Spleen (tissue), 11 donors: ENCODE measurements around the gene ZDHHC9. TPM values are rescaled to one million over a fixed set of nuclear protein-coding genes. Genes with fewer than 3 reads are reported as not detected.
"Not testable (repeated sequence)": the region's sequence is repeated elsewhere in the genome, so short reads cannot be mapped to it uniquely, and the experiment has no call there.

ENCODE experiments used
- DNase-seq: peaks from one replicate; pipeline ENCODE4 v3.0.0-alpha.2; 2020
- H3K27ac ChIP-seq, 8 donors: fragments of 200-600 bp; sonication (generic) in 7 of 8; 1 replicate in 4 of 8; 2 replicates in 4 of 8; pipeline versions ENCODE4 v1.5.0 to v1.8.0; 2016 to 2021; ENCODE audit warnings: inconsistent platforms in 4 of 8, mild to moderate bottlenecking in 4 of 8, moderate library complexity in 1 of 8
- H3K27me3 ChIP-seq, 7 donors: fragments of 200-600 bp; sonication (generic) in 6 of 7; replicated peaks in 1 of 7; 1 replicate in 4 of 7; 2 replicates in 3 of 7; pipeline versions ENCODE4 v1.5.0 to v1.8.0; 2016 to 2021; ENCODE audit warnings: inconsistent platforms in 3 of 7, mild to moderate bottlenecking in 1 of 7
- H3K36me3 ChIP-seq, 6 donors: fragments of 200-600 bp; sonication (generic) in 5 of 6; 1 replicate in 4 of 6; 2 replicates in 2 of 6; pipeline versions ENCODE4 v1.5.0 to v1.8.0; 2016 to 2021; ENCODE audit warnings: inconsistent platforms in 2 of 6
- H3K4me1 ChIP-seq, 6 donors: fragments of 200-600 bp; sonication (generic) in 5 of 6; 1 replicate in 3 of 6; 2 replicates in 3 of 6; pipeline versions ENCODE4 v1.5.0 to v1.8.0; 2016 to 2021; ENCODE audit warnings: inconsistent platforms in 3 of 6
- H3K4me3 ChIP-seq, 8 donors: fragments of 200-600 bp; sonication (generic) in 7 of 8; 1 replicate in 4 of 8; 2 replicates in 4 of 8; pipeline versions ENCODE4 v1.5.0 to v1.8.0; 2016 to 2021; ENCODE audit warnings: inconsistent platforms in 4 of 8, mild to moderate bottlenecking in 4 of 8, moderate library complexity in 2 of 8
- H3K9me3 ChIP-seq, 8 donors: fragments of 200-600 bp; sonication (generic) in 7 of 8; 1 replicate in 4 of 8; 2 replicates in 4 of 8; pipeline versions ENCODE4 v1.5.0 to v1.8.0; 2016 to 2021; ENCODE audit warnings: inconsistent platforms in 4 of 8
- CTCF ChIP-seq, 11 experiments: fragments of 200-600 bp in 7 of 11; fragments of 450-650 bp in 4 of 11; sonication (generic) in 4 of 11; IDR thresholded peaks in 8 of 11; conservative IDR thresholded peaks in 3 of 11; 1 replicate in 7 of 11; 2 replicates in 4 of 11; pipeline versions ENCODE4 v1.4.0 to v1.8.0; 2016 to 2021; ENCODE audit warnings: antibody characterized with exemption in 11 of 11, inconsistent platforms in 4 of 11, mild to moderate bottlenecking in 1 of 11
- POLR2A ChIP-seq, 3 donors: fragments of 450-650 bp; IDR thresholded peaks; one replicate each; pipeline ENCODE4 v1.5.1; 2017; ENCODE audit warnings: antibody characterized with exemption in 3 of 3, mild to moderate bottlenecking in 1 of 3
- POLR2AphosphoS5 ChIP-seq, 3 donors: sonication (generic); formaldehyde crosslinking; IDR thresholded peaks; one replicate each; pipeline ENCODE4 v1.5.1; 2017; ENCODE audit warnings: antibody characterized with exemption in 3 of 3
- WGBS, 5 donors: extraction: QIAGEN DNeasy Blood & Tissue Kit in 3 of 5; methylation state at CpG; one replicate each; pipeline versions ENCODE4 v1.1.5 to v1.1.7; 2013 to 2018; 5-methylcytosine and 5-hydroxymethylcytosine counted together
- intact Hi-C: fragments of 100-400 bp; cut with DNase I; formaldehyde crosslinking; loops from one replicate; pipeline ENCODE4 v1.15.0; 2023; ENCODE audit warnings: low total_unique reads
- polyA plus RNA-seq, 3 donors: library from polyadenylated mRNA; stranded (reverse); fragments of 200-250 nt; gene quantifications; one replicate each; pipeline ENCODE4 v1.2.1, GENCODE V29; 2013
- total RNA-seq, 7 donors: library from RNA; depleted of rRNA in 3 of 7; stranded (reverse); fragments of >200 nt in 3 of 7; fragmentation: NEBNext Ultra II Directional in 4 of 7; extraction: Animal tissue kit (Norgen Biotek cat#: 25700) in 4 of 7; gene quantifications; one replicate each; pipeline versions ENCODE4 v1.1.0 to v1.2.1, GENCODE V29; 2016 to 2021
- donor health status: healthy with polysubstance abuse.
- donor health status: DM: no; HTN: no; CAD: no; lungs with moderate emphysema.
- donor health status: DM: no; HTN: no; CAD: no.
- donor health status: Bipolar disorder and iron deficiency.
- donor health status: healthy.
- donor health status: DM: no; HTN: no; CAD: no.
- donor health status: DM: yes; HTN: yes; CAD: no.

ZDHHC9 gene
- total and polyA plus RNA-seq, 10 donors: 1.2 to 9.2 (median 5.2) TPM

DNA sequence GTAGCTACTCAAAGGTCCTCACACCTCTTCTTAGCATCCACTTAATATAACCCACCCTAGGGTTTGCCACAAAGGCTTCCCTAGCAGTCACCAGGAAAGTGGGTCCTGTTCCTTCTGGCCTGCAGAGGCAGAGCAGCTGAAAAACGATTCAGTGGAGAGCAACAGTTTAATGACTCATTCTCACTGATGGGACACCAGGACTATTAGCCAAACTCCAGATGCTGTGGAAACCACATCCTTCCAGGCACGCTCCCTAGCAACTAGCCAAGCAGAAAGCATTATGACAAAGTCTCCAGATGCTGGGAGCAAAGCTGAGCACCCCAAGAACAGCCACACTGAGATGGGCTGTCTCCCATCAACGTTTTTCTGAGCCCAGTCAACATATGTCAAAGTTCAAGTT lies 32.0 kb upstream of the ZDHHC9 start:
- TF ChIP-seq CTCF (IDR thresholded peaks at IDR 0.05 in 8 of 11, conservative IDR thresholded peaks at IDR 0.05 in 3 of 11): no peak
- TF ChIP-seq POLR2AphosphoS5 (IDR thresholded peaks at IDR 0.05): no peak
- no peak for TF ChIP-seq POLR2A (IDR thresholded peaks at IDR 0.05)
- peaks cover 0 to 7% (median 0%) of the 10 kb centered on the region in 7 donors for H3K27me3 ChIP-seq
- H3K36me3 ChIP-seq: no peaks in the 10 kb centered on the region
- intact Hi-C loops: no loop called here
- 24 to 48% (median 32%) methylated on average over 2 to 3 of the region's 3 CpGs for WGBS, 5 donors
- H3K9me3 ChIP-seq: no peaks in the 10 kb centered on the region
- H3K4me3 ChIP-seq: no peak overlapping the region
- no peaks in the 10 kb centered on the region for H3K4me1 ChIP-seq
- DNase-seq: no peak
- H3K27ac ChIP-seq: no peak overlapping the region

GRCh38 chrX:129872524-129872923 lies 28.8 kb upstream of the ZDHHC9 start:
- Histone ChIP-seq H3K27ac (no peak overlapping the region), H3K27me3 (peaks cover 0 to 5% (median 0%) of the 10 kb centered on the region in 7 donors), H3K9me3 (no peaks in the 10 kb centered on the region), H3K4me3 (no peak overlapping the region), H3K36me3 (no peaks in the 10 kb centered on the region), H3K4me1 (no peaks in the 10 kb centered on the region)
- TF ChIP-seq CTCF (IDR thresholded peaks at IDR 0.05 in 8 of 11, conservative IDR thresholded peaks at IDR 0.05 in 3 of 11): no peak
- no peak for TF ChIP-seq POLR2A (IDR thresholded peaks at IDR 0.05)
- no peak for TF ChIP-seq POLR2AphosphoS5 (IDR thresholded peaks at IDR 0.05)
- 46 to 86% (median 83%) methylated on average over 1 to 2 of the region's 2 CpGs; no CpG with 5 or more reads in 1 of the 5 donors for WGBS, 5 donors
- intact Hi-C loops: no loop called here
- DNase-seq: no peak

GRCh38 chrX:129866321-129866720 lies 22.6 kb upstream of the ZDHHC9 start:
- 65 to 78% (median 70%) methylated on average over 3 of the region's 3 CpGs for WGBS, 5 donors
- H3K36me3 ChIP-seq, H3K4me1 ChIP-seq, H3K27ac ChIP-seq, H3K27me3 ChIP-seq, DNase-seq, H3K4me3 ChIP-seq, intact Hi-C loops, H3K9me3 ChIP-seq: not testable (repeated sequence)

- H3K36me3 ChIP-seq, DNase-seq, H3K4me1 ChIP-seq, H3K9me3 ChIP-seq, intact Hi-C loops, H3K27ac ChIP-seq, H3K27me3 ChIP-seq, H3K4me3 ChIP-seq: not testable (repeated sequence)
- WGBS, 5 donors: 65 to 100% (median 80%) methylated on average over 1 to 6 of the region's 6 CpGs
These were observed 15.4 kb upstream of the ZDHHC9 start for GRCh38 chrX:129859134-129859533.

- H3K9me3 ChIP-seq, H3K27ac ChIP-seq, H3K27me3 ChIP-seq, H3K36me3 ChIP-seq, H3K4me1 ChIP-seq, DNase-seq, H3K4me3 ChIP-seq, intact Hi-C loops: not testable (repeated sequence)
- WGBS, 5 donors: 65 to 91% (median 80%) methylated on average over 2 of the region's 4 CpGs
These were observed 8.1 kb upstream of the ZDHHC9 start for GRCh38 chrX:129851825-129852224.

GRCh38 chrX:129846716-129847115 lies 3.0 kb upstream of the ZDHHC9 start:
- Histone ChIP-seq H3K27ac (no peak overlapping the region), H3K9me3 (no peaks in the 10 kb centered on the region), H3K36me3 (no peaks in the 10 kb centered on the region), H3K4me3 (no peak overlapping the region), H3K4me1 (peaks cover 0 to 14% (median 6%) of the 10 kb centered on the region in 6 donors), H3K27me3 (no peaks in the 10 kb centered on the region)
- intact Hi-C loops: no loop called here
- 46 to 68% (median 64%) methylated on average over 2 of the region's 2 CpGs for WGBS, 5 donors
- no peak for DNase-seq
- TF ChIP-seq CTCF (IDR thresholded peaks at IDR 0.05 in 8 of 11, conservative IDR thresholded peaks at IDR 0.05 in 3 of 11) (no peak), POLR2AphosphoS5 (IDR thresholded peaks at IDR 0.05) (no peak), POLR2A (IDR thresholded peaks at IDR 0.05) (no peak)
